Prostate gland (tissue), 2 donors: Measurements from ENCODE around the gene GPRC6A. TPM values are rescaled to one million over a fixed set of nuclear protein-coding genes. Genes with fewer than 3 reads are reported as not detected.

Experiments
- DNase-seq: peaks from one replicate; pipeline ENCODE4 v3.0.0-alpha.2; 2019; ENCODE audit warnings: low spot score
- H3K27ac ChIP-seq, 2 donors: fragments of 200-600 bp; sonication (generic); 2 replicates each; pipeline ENCODE4 v1.5.1; 2017 to 2019
- H3K27me3 ChIP-seq: fragments of 200-600 bp; sonication (generic); replicated peaks from 2 replicates; pipeline ENCODE4 v1.5.1; 2019; ENCODE audit not compliant: insufficient read depth
- H3K36me3 ChIP-seq, 2 donors: fragments of 200-600 bp; sonication (generic); 1 replicate in 1 of 2; 2 replicates in 1 of 2; pipeline versions ENCODE4 v1.5.1 to v1.8.1; 2017 to 2019
- H3K4me1 ChIP-seq: fragments of 200-600 bp; sonication (generic); replicated peaks from 2 replicates; pipeline ENCODE4 v1.5.1; 2019
- H3K4me3 ChIP-seq, 2 donors: fragments of 200-600 bp; sonication (generic); 2 replicates each; pipeline ENCODE4 v1.5.1; 2017 to 2019
- H3K9me3 ChIP-seq: fragments of 200-600 bp; sonication (generic); 2 replicates; pipeline ENCODE4 v1.5.1; 2017
- CTCF ChIP-seq, 4 experiments: fragments of 200-600 bp in 2 of 4; fragments of 450-650 bp in 2 of 4; sonication (generic) in 2 of 4; IDR thresholded peaks; 1 replicate in 3 of 4; 2 replicates in 1 of 4; pipeline ENCODE4 v1.5.1; 2016 to 2019; ENCODE audit warnings: antibody characterized with exemption in 4 of 4, mild to moderate bottlenecking in 2 of 4, moderate library complexity in 2 of 4
- POLR2A ChIP-seq: fragments of 450-650 bp; IDR thresholded peaks from one replicate; pipeline ENCODE4 v1.6.1; 2016; ENCODE audit warnings: antibody characterized with exemption, mild to moderate bottlenecking
- POLR2AphosphoS5 ChIP-seq: sonication (generic); formaldehyde crosslinking; IDR thresholded peaks from one replicate; pipeline ENCODE4 v1.6.1; 2017; ENCODE audit warnings: antibody characterized with exemption
- WGBS: methylation state at CpG from one replicate; pipeline ENCODE4 v1.1.5; 2018; 5-methylcytosine and 5-hydroxymethylcytosine counted together
- intact Hi-C: fragments of 100-400 bp; cut with DNase I; formaldehyde crosslinking; loops from one replicate; pipeline ENCODE4 v1.14.2; 2022
- total RNA-seq, 2 donors: library from RNA; depleted of rRNA; stranded (reverse); fragments of >200 nt; gene quantifications; one replicate each; pipeline ENCODE4 v1.1.0, GENCODE V29; 2016

Gene GPRC6A
- total RNA-seq, 2 donors from 2014 or later: 0.18 TPM; not detected in 1

GRCh38 chr6:116763048-116763447 lies 65.8 kb downstream of the GPRC6A start:
- Histone ChIP-seq H3K9me3 (no peaks in the 10 kb centered on the region), H3K4me3 (no peak overlapping the region), H3K27ac (no peak overlapping the region), H3K27me3 (no peaks in the 10 kb centered on the region), H3K36me3 (no peaks in the 10 kb centered on the region), H3K4me1 (no peaks in the 10 kb centered on the region)
- no peak for TF ChIP-seq CTCF (IDR thresholded peaks at IDR 0.05)
- no peak for TF ChIP-seq POLR2A
- no peak for TF ChIP-seq POLR2AphosphoS5
- intact Hi-C loops: no loop called here
- DNase-seq: no peak

GRCh38 chr6:116762235-116762634 lies 66.6 kb downstream of the GPRC6A start:
- Histone ChIP-seq H3K9me3 (no peaks in the 10 kb centered on the region), H3K27me3 (no peaks in the 10 kb centered on the region), H3K27ac (no peak overlapping the region), H3K36me3 (no peaks in the 10 kb centered on the region), H3K4me3 (no peak overlapping the region), H3K4me1 (no peaks in the 10 kb centered on the region)
- DNase-seq: no peak
- TF ChIP-seq POLR2A: no peak
- TF ChIP-seq CTCF (IDR thresholded peaks at IDR 0.05): no peak
- TF ChIP-seq POLR2AphosphoS5: no peak
- 90% methylated on average over 1 of the region's 1 CpG for WGBS
- intact Hi-C loops: no loop called here

- intact Hi-C loops: no loop called here
- Histone ChIP-seq H3K36me3 (no peaks in the 10 kb centered on the region), H3K4me1 (no peaks in the 10 kb centered on the region), H3K9me3 (no peaks in the 10 kb centered on the region), H3K27ac (no peak overlapping the region), H3K27me3 (no peaks in the 10 kb centered on the region), H3K4me3 (no peak overlapping the region)
- WGBS: 75% methylated on average over 4 of the region's 4 CpGs
- no peak for DNase-seq
- no peak for TF ChIP-seq POLR2AphosphoS5
- TF ChIP-seq POLR2A: no peak
- no peak for TF ChIP-seq CTCF (IDR thresholded peaks at IDR 0.05)
Observed at GRCh38 chr6:116761779-116762178, 67.1 kb downstream of the GPRC6A start.

- no peaks in the 10 kb centered on the region for H3K9me3 ChIP-seq
- intact Hi-C loops: no loop called here
- no peaks in the 10 kb centered on the region for H3K36me3 ChIP-seq
- WGBS: 56% methylated on average over 5 of the region's 5 CpGs
- H3K4me1 ChIP-seq: no peaks in the 10 kb centered on the region
- TF ChIP-seq CTCF (IDR thresholded peaks at IDR 0.05) (no peak), POLR2A (no peak), POLR2AphosphoS5 (no peak)
- no peak for DNase-seq
- no peak overlapping the region for H3K4me3 ChIP-seq
- H3K27ac ChIP-seq: no peak overlapping the region
- no peaks in the 10 kb centered on the region for H3K27me3 ChIP-seq
Observed at GRCh38 chr6:116745176-116745575, 83.7 kb downstream of the GPRC6A start.

Other genes starting within 250 kb of the GPRC6A start
- 1 to 10 TPM in 1 of 2 donors, under 1 TPM in 1; 0.23 to 1.5 TPM for gene RSPH4A, start 212.6 kb downstream of the GPRC6A start, total RNA-seq
- 10 to 100 TPM in 1 of 2 donors, 1 to 10 TPM in 1; 7.6 to 10.8 TPM for gene ZUP1, start 160.3 kb downstream of the GPRC6A start, total RNA-seq
- 10 to 100 TPM; 14.4 to 22.3 TPM for gene KPNA5, start 147.9 kb downstream of the GPRC6A start, total RNA-seq
- 1 to 10 TPM; 1.5 to 5.9 TPM for gene FAM162B, start 63.4 kb downstream of the GPRC6A start, total RNA-seq
- gene RFX6, start 48.2 kb upstream of the GPRC6A start, total RNA-seq: under 1 TPM in 1 of 2 donors, not detected in 1; 0.74 TPM